Measurements from ENCODE around the gene RFX3. TPM values are rescaled to one million over a fixed set of nuclear protein-coding genes. Genes with fewer than 3 reads are reported as not detected.
A peak's percentile ranks its signal among the peaks of the same experiment; 100 is the strongest.

RFX3 gene
- 1 to 10 TPM; 4.0 to 8.2 (median 5.6) TPM for total RNA-seq

DNA sequence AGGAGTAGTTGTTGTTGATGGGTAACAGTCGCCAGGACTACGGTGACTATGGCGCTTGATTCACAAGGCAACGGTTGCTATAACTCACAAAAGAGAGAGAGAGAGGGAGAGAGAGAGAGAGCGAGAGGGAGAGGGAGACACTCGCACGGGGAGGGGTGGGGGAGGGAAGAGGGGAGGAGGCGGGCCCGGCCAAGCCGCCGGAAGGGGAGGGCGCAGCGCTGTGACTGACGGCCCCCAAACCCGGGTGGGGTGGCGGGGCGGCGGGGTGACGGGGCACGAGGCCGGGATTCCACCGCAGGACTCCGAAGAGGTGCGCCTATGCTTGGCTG lies at the start of gene RFX3:
TSS of gene RFX3 (minus strand) at position 166 of the 329 bp plus-strand sequence. CDS start 130,413 bp downstream, outside the sequence.
- intact Hi-C loops (cut with DNase I; ENCODE audit: low total_unique reads): no loop called here
- 0 to 2% methylated on average over 17 to 21 of the region's 24 CpGs for WGBS, 2 donors
- peak within 1 kb of the TSS; percentile 93 for H3K4me3 ChIP-seq (ENCODE audit: low read depth, poor library complexity, severe bottlenecking)
- no peak for TF ChIP-seq POLR2A (IDR thresholded peaks at IDR 0.05)
- TF ChIP-seq, protein P1, sequence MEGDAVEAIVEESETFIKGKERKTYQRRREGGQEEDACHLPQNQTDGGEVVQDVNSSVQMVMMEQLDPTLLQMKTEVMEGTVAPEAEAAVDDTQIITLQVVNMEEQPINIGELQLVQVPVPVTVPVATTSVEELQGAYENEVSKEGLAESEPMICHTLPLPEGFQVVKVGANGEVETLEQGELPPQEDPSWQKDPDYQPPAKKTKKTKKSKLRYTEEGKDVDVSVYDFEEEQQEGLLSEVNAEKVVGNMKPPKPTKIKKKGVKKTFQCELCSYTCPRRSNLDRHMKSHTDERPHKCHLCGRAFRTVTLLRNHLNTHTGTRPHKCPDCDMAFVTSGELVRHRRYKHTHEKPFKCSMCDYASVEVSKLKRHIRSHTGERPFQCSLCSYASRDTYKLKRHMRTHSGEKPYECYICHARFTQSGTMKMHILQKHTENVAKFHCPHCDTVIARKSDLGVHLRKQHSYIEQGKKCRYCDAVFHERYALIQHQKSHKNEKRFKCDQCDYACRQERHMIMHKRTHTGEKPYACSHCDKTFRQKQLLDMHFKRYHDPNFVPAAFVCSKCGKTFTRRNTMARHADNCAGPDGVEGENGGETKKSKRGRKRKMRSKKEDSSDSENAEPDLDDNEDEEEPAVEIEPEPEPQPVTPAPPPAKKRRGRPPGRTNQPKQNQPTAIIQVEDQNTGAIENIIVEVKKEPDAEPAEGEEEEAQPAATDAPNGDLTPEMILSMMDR (IDR thresholded peaks at IDR 0.05): no peak
- DNase-seq (ENCODE audit: low spot score in 2 of 2): peak; percentile 85 to 98

DNA sequence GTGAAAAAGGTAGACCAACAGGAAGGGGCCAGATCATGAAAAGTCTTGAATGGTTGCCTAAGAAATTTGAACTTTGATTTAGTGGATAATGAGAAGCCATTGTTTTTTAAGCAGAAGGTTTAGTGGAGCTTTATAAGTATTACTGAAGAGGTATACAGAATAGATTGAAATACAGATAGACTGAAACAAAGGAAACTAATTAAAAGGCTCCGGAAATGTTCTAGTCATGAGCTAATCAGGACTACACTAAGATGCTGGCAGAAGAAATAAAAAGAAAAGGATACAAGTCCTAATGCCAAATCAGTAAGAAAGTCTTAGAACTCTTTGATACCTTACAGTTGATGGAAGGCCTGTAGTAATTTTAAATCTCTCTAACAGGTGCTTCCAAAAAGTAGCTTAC lies 45.7 kb upstream of the RFX3 start:
- no peak overlapping the region for H3K4me3 ChIP-seq (ENCODE audit: low read depth, poor library complexity, severe bottlenecking)
- WGBS, 2 donors: 74 to 76% methylated on average over 1 of the region's 1 CpG
- intact Hi-C loops (cut with DNase I; ENCODE audit: low total_unique reads): no loop called here
- TF ChIP-seq POLR2A (IDR thresholded peaks at IDR 0.05): no peak
- TF ChIP-seq, protein P1 (IDR thresholded peaks at IDR 0.05): no peak
- DNase-seq (ENCODE audit: low spot score in 2 of 2): no peak

DNA sequence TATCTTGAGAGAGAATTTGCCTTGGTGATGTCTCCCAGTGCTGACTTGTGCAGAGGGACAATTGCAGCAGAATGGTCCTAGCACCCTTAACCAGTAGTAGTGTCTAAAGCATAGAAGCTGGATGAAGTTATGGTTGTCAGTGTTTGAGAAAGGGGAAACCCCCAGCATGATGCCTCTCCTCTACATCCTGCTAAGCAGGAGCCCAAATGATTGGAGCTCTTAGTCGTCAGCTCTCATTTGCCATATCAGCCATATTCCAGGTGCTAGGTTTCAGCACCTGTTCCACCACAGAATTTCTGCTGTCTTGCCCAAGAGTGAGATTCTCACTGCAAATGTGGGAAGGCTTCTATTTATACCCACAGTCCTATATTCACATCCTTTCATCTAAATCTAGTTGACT lies 43.7 kb upstream of the RFX3 start:
- no peak for DNase-seq (ENCODE audit: low spot score in 2 of 2)
- no peak for TF ChIP-seq POLR2A (IDR thresholded peaks at IDR 0.05)
- TF ChIP-seq, protein P1 (IDR thresholded peaks at IDR 0.05): no peak
- intact Hi-C loops (cut with DNase I; ENCODE audit: low total_unique reads): no loop called here
- H3K4me3 ChIP-seq (ENCODE audit: low read depth, poor library complexity, severe bottlenecking): no peak overlapping the region
- 95 to 100% methylated on average over 1 of the region's 1 CpG for WGBS, 2 donors

DNA sequence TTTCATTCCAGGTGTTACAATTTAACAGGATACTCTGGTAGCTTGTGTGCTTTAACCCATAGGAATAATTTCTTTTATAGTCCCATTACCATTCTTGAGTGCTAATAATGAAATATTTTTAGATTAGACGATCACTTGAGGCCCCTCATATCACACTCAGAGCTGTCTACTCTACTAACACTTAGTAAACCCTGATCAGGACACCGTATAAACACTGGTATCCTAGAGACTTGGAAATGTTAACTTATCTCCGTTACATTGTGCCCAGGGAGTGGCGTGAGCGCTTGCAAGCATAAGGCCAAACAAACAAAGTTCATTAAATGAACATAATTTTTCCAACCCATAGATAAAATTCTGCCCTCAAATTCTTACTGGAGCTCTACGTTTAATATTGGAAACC lies 42.2 kb upstream of the RFX3 start:
- DNase-seq (ENCODE audit: low spot score in 2 of 2): no peak
- WGBS, 2 donors: 95% methylated on average over 6 of the region's 6 CpGs
- no peak overlapping the region for H3K4me3 ChIP-seq (ENCODE audit: low read depth, poor library complexity, severe bottlenecking)
- intact Hi-C loops (cut with DNase I; ENCODE audit: low total_unique reads): no loop called here
- TF ChIP-seq, protein P1 (IDR thresholded peaks at IDR 0.05): no peak
- no peak for TF ChIP-seq POLR2A (IDR thresholded peaks at IDR 0.05)

DNA sequence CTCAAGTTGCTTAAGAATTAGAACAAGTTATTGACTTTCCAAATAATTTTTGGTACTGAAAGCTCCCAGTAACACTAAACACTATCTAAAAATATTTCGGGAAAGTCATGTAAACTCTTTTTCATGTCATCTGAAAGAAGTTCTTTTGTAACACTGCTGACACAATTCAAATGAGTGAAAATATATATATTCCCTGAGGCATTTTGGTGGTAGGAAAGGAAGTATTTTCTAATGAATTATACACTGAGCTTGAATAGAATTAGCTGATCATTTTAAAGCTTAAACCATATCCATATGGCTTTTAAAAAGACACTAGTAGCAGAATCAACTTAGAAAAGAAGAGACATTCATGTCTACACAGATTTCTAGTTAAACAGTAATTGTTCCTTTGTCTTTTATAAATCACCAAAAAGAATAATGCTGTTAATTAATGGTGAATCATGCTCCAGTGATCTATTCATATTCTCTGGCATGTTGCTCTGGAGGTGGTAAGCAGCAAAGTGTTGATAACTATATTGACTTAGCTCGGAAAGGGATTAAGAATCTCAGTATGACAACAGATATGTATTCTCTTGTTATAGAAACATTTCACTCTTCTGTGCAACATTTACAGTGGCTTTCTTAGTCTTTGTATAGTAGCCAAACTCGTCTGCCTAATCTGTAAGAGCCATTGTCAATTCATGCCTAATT lies 27.4 kb upstream of the RFX3 start:
- DNase-seq (ENCODE audit: low spot score in 2 of 2): no peak
- intact Hi-C loops (cut with DNase I; ENCODE audit: low total_unique reads): no loop called here
- 66 to 70% methylated on average over 3 of the region's 3 CpGs for WGBS, 2 donors
- H3K4me3 ChIP-seq (ENCODE audit: low read depth, poor library complexity, severe bottlenecking): no peak overlapping the region
- TF ChIP-seq, protein P1 (IDR thresholded peaks at IDR 0.05): no peak
- no peak for TF ChIP-seq POLR2A (IDR thresholded peaks at IDR 0.05)

DNA sequence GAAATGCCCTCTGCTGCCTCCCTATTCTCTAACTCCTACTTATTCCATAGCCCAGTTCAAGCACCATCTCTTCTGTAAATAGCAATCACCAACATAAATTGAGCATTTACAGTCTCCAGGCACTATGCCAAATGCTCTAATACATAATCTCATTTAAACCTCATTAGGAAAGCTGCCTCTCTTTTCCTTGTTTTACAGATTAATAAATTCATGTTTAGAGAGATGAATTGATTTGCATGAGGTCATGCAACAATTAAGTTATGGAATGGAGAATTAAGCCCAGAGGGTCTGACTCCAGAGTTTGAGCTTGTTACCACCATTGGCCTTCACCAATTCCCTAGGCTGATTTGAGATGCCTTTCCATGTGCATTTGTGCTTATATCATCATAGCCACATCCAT lies 23.4 kb upstream of the RFX3 start:
- no peak for DNase-seq (ENCODE audit: low spot score in 2 of 2)
- TF ChIP-seq, protein P1 (IDR thresholded peaks at IDR 0.05): no peak
- TF ChIP-seq POLR2A (IDR thresholded peaks at IDR 0.05): no peak
- intact Hi-C loops (cut with DNase I; ENCODE audit: low total_unique reads): no loop called here

More for the DNA sequence above, 23.4 kb upstream of the RFX3 start:
- H3K4me3 ChIP-seq (ENCODE audit: low read depth, poor library complexity, severe bottlenecking): no peak overlapping the region

Data from lower leg skin (tissue), 4 donors.